IMR-90 (cell line): Measurements from ENCODE around the gene TCP1. TPM values are rescaled to one million over a fixed set of nuclear protein-coding genes. Genes with fewer than 3 reads are reported as not detected.
"Not testable (repeated sequence)": the region's sequence is repeated elsewhere in the genome, so short reads cannot be mapped to it uniquely, and the experiment has no call there.

Experiments
- ATAC-seq: fragments of 200-7000 bp; cut with Tn5 transposase; 2 replicates; pipeline ENCODE4 v1.9.1; 2020; ENCODE audit warnings: low read depth, mild to moderate bottlenecking, moderate library complexity
- BruUV-seq: library from RNA; stranded (reverse); fragments of 400-500 nt; replicated peaks from 2 replicates; lab custom pipeline; 2021; lab: Mats Ljungman, UMichigan
- CTCF ChIA-PET: fragments of 300-600 bp; formaldehyde crosslinking; extraction: SDS; loops from one replicate; lab custom pipeline; 2021; ENCODE audit warnings: antibody characterized with exemption; lab: Yijun Ruan, JAX
- POLR2A ChIA-PET: fragments of 300-600 bp; sonication (Branson Sonifier 250); formaldehyde crosslinking; loops from one replicate; lab custom pipeline; 2022; ENCODE audit warnings: antibody characterized with exemption; ENCODE audit not compliant: unreplicated experiment; lab: Charles Lee
- DNase-seq: peaks from one replicate; pipeline ENCODE4 v3.0.0; 2013
- H2AFZ ChIP-seq: replicated peaks from 2 replicates; pipeline ENCODE3; 2013; ENCODE audit warnings: low read length, mild to moderate bottlenecking; ENCODE audit not compliant: poor library complexity
- H2AK5ac ChIP-seq: 2 replicates; pipeline ENCODE4 v1.6.1; 2013; ENCODE audit warnings: low read depth, low read length, inconsistent platforms
- H2AK9ac ChIP-seq: replicated peaks from 2 replicates; pipeline ENCODE3; 2013; ENCODE audit warnings: mild to moderate bottlenecking, low read depth, low read length, moderate library complexity; ENCODE audit not compliant: poor library complexity
- H2BK120ac ChIP-seq: 2 replicates; pipeline ENCODE4 v1.6.1; 2013; ENCODE audit warnings: low read depth, low read length, inconsistent platforms
- H2BK15ac ChIP-seq: 3 replicates; pipeline ENCODE4 v1.6.1; 2013; ENCODE audit warnings: low read depth, low read length, inconsistent platforms
- H2BK20ac ChIP-seq: 2 replicates; pipeline ENCODE4 v1.6.1; 2013; ENCODE audit warnings: low read depth, mild to moderate bottlenecking, inconsistent platforms, low read length, moderate library complexity
- H2BK5ac ChIP-seq: 2 replicates; pipeline ENCODE4 v1.6.1; 2013; ENCODE audit warnings: mild to moderate bottlenecking, low read depth, low read length, inconsistent platforms; ENCODE audit not compliant: poor library complexity, severe bottlenecking
- H3K14ac ChIP-seq: replicated peaks from 2 replicates; pipeline ENCODE4 v1.6.1; 2013; ENCODE audit warnings: low read depth, low read length, inconsistent platforms
- H3K18ac ChIP-seq: 2 replicates; pipeline ENCODE4 v1.6.1; 2013; ENCODE audit warnings: low read depth, low read length, control low read depth
- H3K23ac ChIP-seq: 2 replicates; pipeline ENCODE4 v1.6.1; 2013; ENCODE audit warnings: low read depth, low read length, inconsistent platforms
- H3K27ac ChIP-seq: 2 replicates; pipeline ENCODE4 v1.5.1; 2013; ENCODE audit warnings: mild to moderate bottlenecking, control low read depth, low read length; ENCODE audit not compliant: insufficient read depth
- H3K27me3 ChIP-seq: 2 replicates; pipeline ENCODE4 v1.6.1; 2013; ENCODE audit warnings: low read length; ENCODE audit not compliant: control insufficient read depth, insufficient read depth
- H3K36me3 ChIP-seq: 2 replicates; pipeline ENCODE4 v1.6.1; 2013; ENCODE audit warnings: low read length, mixed read lengths; ENCODE audit not compliant: control insufficient read depth, insufficient read depth
- H3K4ac ChIP-seq: 2 replicates; pipeline ENCODE4 v1.6.1; 2013; ENCODE audit warnings: low read depth, low read length, inconsistent platforms
- H3K4me1 ChIP-seq: 2 replicates; pipeline ENCODE4 v1.6.1; 2013; ENCODE audit warnings: low read length, mixed read lengths; ENCODE audit not compliant: control insufficient read depth, insufficient read depth
- H3K4me2 ChIP-seq: 2 replicates; pipeline ENCODE4 v1.6.1; 2013; ENCODE audit warnings: low read depth, mild to moderate bottlenecking, control low read depth, low read length, moderate library complexity
- H3K4me3 ChIP-seq: 2 replicates; pipeline ENCODE4 v1.5.1; 2013; ENCODE audit warnings: low read depth, mild to moderate bottlenecking, control low read depth, low read length, moderate library complexity; ENCODE audit not compliant: insufficient read depth
- H3K56ac ChIP-seq: 2 replicates; pipeline ENCODE4 v1.6.1; 2013; ENCODE audit warnings: low read length, inconsistent platforms; ENCODE audit not compliant: insufficient read depth; ENCODE audit errors: extremely low read depth
- H3K79me1 ChIP-seq, 2 experiments: 2 replicates each; pipeline ENCODE4 v1.6.1; 2013; ENCODE audit warnings: low read length in 2 of 2, inconsistent platforms in 1 of 2, low read depth in 1 of 2
- H3K9ac ChIP-seq: 2 replicates; pipeline ENCODE4 v1.6.1; 2013; ENCODE audit warnings: low read depth, low read length, control low read depth
- H3K9me1 ChIP-seq: 2 replicates; pipeline ENCODE4 v1.6.1; 2013; ENCODE audit warnings: low read length, inconsistent platforms; ENCODE audit not compliant: insufficient read depth
- H3K9me3 ChIP-seq: 2 replicates; pipeline ENCODE4 v1.6.1; 2013; ENCODE audit warnings: low read length; ENCODE audit not compliant: control insufficient read depth, insufficient read depth
- H4K20me1 ChIP-seq: 2 replicates; pipeline ENCODE4 v1.6.1; 2013; ENCODE audit warnings: low read length, inconsistent platforms; ENCODE audit not compliant: insufficient read depth
- H4K5ac ChIP-seq: 2 replicates; pipeline ENCODE4 v1.6.1; 2013; ENCODE audit warnings: mild to moderate bottlenecking, low read depth, low read length, control low read depth
- H4K8ac ChIP-seq, 2 experiments: 2 replicates each; pipeline ENCODE4 v1.6.1; 2013; ENCODE audit warnings: low read depth in 2 of 2, low read length in 2 of 2, control low read depth in 1 of 2, inconsistent platforms in 1 of 2
- H4K91ac ChIP-seq: 2 replicates; pipeline ENCODE4 v1.6.1; 2013; ENCODE audit warnings: low read depth, low read length, inconsistent platforms; ENCODE audit not compliant: insufficient read depth
- WGBS, 2 experiments: methylation state at CpG; one replicate each; pipeline versions ENCODE4 v1.1.5 to v1.1.7; 2013; ENCODE audit warnings: missing lambda C conversion rate in 2 of 2; ENCODE audit not compliant: insufficient read length in 1 of 2; ENCODE audit errors: extremely low coverage in 2 of 2; 5-methylcytosine and 5-hydroxymethylcytosine counted together
- dilution Hi-C: fragments of 300-500 bp; cut with HindIII; formaldehyde crosslinking; loops from one replicate; pipeline ENCODE4 v1.14.3; 2018; ENCODE audit warnings: low sequenced_read_pairs; ENCODE audit not compliant: unreplicated experiment
- in situ Hi-C: fragments of 300-500 bp; cut with MboI; formaldehyde crosslinking; loops from 3 replicates; pipeline ENCODE4 v1.14.3; 2019; ENCODE audit warnings: low sequenced_read_pairs, inconsistent platforms, mixed read lengths
- intact Hi-C: fragments of 100-400 bp; cut with micrococcal nuclease; formaldehyde crosslinking; loops from 2 replicates; pipeline ENCODE4 v1.10.0; 2022
- polyA plus RNA-seq, 3 experiments: library from polyadenylated mRNA; depleted of rRNA; stranded (reverse); fragments of >200 nt; gene quantifications; 2 replicates each; pipeline ENCODE4 v1.2.3, GENCODE V29; 2012; ENCODE audit warnings: low replicate concordance in 1 of 3
- total RNA-seq: library from RNA; depleted of rRNA; stranded (reverse); fragments of >200 nt; gene quantifications from 2 replicates; pipeline ENCODE4 v1.2.3, GENCODE V29; 2012

The TCP1 gene
- total and polyA plus RNA-seq, 2 of the 4 experiments (the other 2 are of a cell fraction) = 119 to 576 TPM

GRCh38 chr6:159794976-159795375 lies 5.6 kb upstream of the TCP1 start:
- H2BK20ac ChIP-seq, H4K8ac ChIP-seq, H4K20me1 ChIP-seq, BruUV-seq, H3K27ac ChIP-seq, H3K9me1 ChIP-seq, H3K9ac ChIP-seq, H3K23ac ChIP-seq, CTCF ChIA-PET, dilution Hi-C loops, H3K4me2 ChIP-seq, H3K18ac ChIP-seq, H3K4me3 ChIP-seq, H3K4me1 ChIP-seq, H4K5ac ChIP-seq, H3K56ac ChIP-seq, H3K14ac ChIP-seq, H3K4ac ChIP-seq, H3K9me3 ChIP-seq, H2BK120ac ChIP-seq, DNase-seq, H2AK9ac ChIP-seq, ATAC-seq, H2AFZ ChIP-seq, POLR2A ChIA-PET, H2AK5ac ChIP-seq, H2BK5ac ChIP-seq, H3K27me3 ChIP-seq, H4K91ac ChIP-seq, intact Hi-C loops, H2BK15ac ChIP-seq, in situ Hi-C loops: not testable (repeated sequence)
- Histone ChIP-seq H3K79me1 (peaks cover 13 to 23% of the 10 kb centered on the region in 2 experiments), H3K36me3 (peaks cover 27% of the 10 kb centered on the region)
- WGBS, 2 experiments = no CpG with 5 or more reads among the region's 8 CpGs
